Endothelial cell of hepatic sinusoid (primary cell): ENCODE data around the gene PSMB2.

Experiments
- in situ Hi-C: cut with HindIII; loops from 2 replicates; pipeline ENCODE4 v1.10.0; 2017; ENCODE audit warnings: low sequenced_read_pairs

The PSMB2 gene

GRCh38 chr1:35574125-35574654 is 67.1 kb downstream of the PSMB2 start:
- in situ Hi-C loops: no loop called here

GRCh38 chr1:35573198-35574124 is 67.9 kb downstream of the PSMB2 start, which contains the start of gene TFAP2E:
TFAP2E (plus strand) TSS chr1:35573314; CDS start chr1:35573578, 264 bp downstream.
- in situ Hi-C loops: no loop called here

GRCh38 chr1:35572296-35572695 is 69.0 kb downstream of the PSMB2 start:
- in situ Hi-C loops: no loop called here

GRCh38 chr1:35571263-35571662 is 70.1 kb downstream of the PSMB2 start:
- in situ Hi-C loops: no loop called here

GRCh38 chr1:35570589-35571137 is 70.7 kb downstream of the PSMB2 start:
- in situ Hi-C loops: no loop called here

GRCh38 chr1:35569936-35570335 is 71.4 kb downstream of the PSMB2 start:
- in situ Hi-C loops: loop anchor here (5.0 kb wide), 1 partner anchor 157 kb away; no protein-coding TSS in a partner anchor

GRCh38 chr1:35568975-35569395 is 72.3 kb downstream of the PSMB2 start:
- in situ Hi-C loops: loop anchor here (5.0 kb wide), 1 partner anchor 158 kb away; no protein-coding TSS in a partner anchor

GRCh38 chr1:35567947-35568558 is 73.3 kb downstream of the PSMB2 start:
- in situ Hi-C loops: loop anchor here (5.0 kb wide), 1 partner anchor 159 kb away; no protein-coding TSS in a partner anchor

- in situ Hi-C loops: loop anchor here (5.0 kb wide), 1 partner anchor 162 kb away; no protein-coding TSS in a partner anchor
Observed at GRCh38 chr1:35565742-35566133, 75.6 kb downstream of the PSMB2 start.

- in situ Hi-C loops: loop anchor here (5.0 kb wide), 1 partner anchor 162 kb away; no protein-coding TSS in a partner anchor
Observed at GRCh38 chr1:35564884-35565741, 76.2 kb downstream of the PSMB2 start.

- in situ Hi-C loops: no loop called here
Observed at GRCh38 chr1:35564037-35564883, 77.1 kb downstream of the PSMB2 start.

GRCh38 chr1:35563166-35563565 is 78.2 kb downstream of the PSMB2 start:
- in situ Hi-C loops: no loop called here

GRCh38 chr1:35561972-35562680 is 79.2 kb downstream of the PSMB2 start:
- in situ Hi-C loops: no loop called here

GRCh38 chr1:35561297-35561971 is 79.9 kb downstream of the PSMB2 start:
- in situ Hi-C loops: no loop called here

- in situ Hi-C loops: no loop called here
Observed at GRCh38 chr1:35560256-35561225, 80.8 kb downstream of the PSMB2 start.

- in situ Hi-C loops: no loop called here
Observed at GRCh38 chr1:35559317-35559944, 81.9 kb downstream of the PSMB2 start.
